Dendritic cell treated with granulocyte-macrophage colony-stimulating factor and Interleukin-4, amounts not matched to agents 40 ng/mL and 50 ng/mL, for 4 days (primary cell): Measurements from ENCODE around the gene CCNT2.
A peak's percentile ranks its signal among the peaks of the same experiment; 100 is the strongest.
"Not testable (repeated sequence)": the region's sequence is repeated elsewhere in the genome, so short reads cannot be mapped to it uniquely, and the experiment has no call there.

ENCODE experiments used
- H3K27ac Mint-ChIP-seq: one replicate; pipeline ENCODE4 v1.8.0; 2022; ENCODE audit warnings: mild to moderate bottlenecking, mixed read lengths
- H3K27me3 Mint-ChIP-seq: one replicate; pipeline ENCODE4 v1.8.0; 2022; ENCODE audit warnings: mild to moderate bottlenecking, mixed read lengths
- H3K36me3 Mint-ChIP-seq: one replicate; pipeline ENCODE4 v1.8.0; 2022; ENCODE audit warnings: low read depth, mixed read lengths
- H3K4me1 Mint-ChIP-seq: one replicate; pipeline ENCODE4 v1.8.0; 2022; ENCODE audit warnings: low read depth, mixed read lengths
- H3K4me3 Mint-ChIP-seq: one replicate; pipeline ENCODE4 v1.8.0; 2022; ENCODE audit warnings: mild to moderate bottlenecking, moderate library complexity, mixed read lengths
- H3K9me3 Mint-ChIP-seq: one replicate; pipeline ENCODE4 v1.8.0; 2022; ENCODE audit warnings: mixed read lengths
- intact Hi-C: fragments of 100-400 bp; cut with micrococcal nuclease; formaldehyde crosslinking; loops from one replicate; pipeline ENCODE4 v1.15.0; 2022

Gene CCNT2

DNA sequence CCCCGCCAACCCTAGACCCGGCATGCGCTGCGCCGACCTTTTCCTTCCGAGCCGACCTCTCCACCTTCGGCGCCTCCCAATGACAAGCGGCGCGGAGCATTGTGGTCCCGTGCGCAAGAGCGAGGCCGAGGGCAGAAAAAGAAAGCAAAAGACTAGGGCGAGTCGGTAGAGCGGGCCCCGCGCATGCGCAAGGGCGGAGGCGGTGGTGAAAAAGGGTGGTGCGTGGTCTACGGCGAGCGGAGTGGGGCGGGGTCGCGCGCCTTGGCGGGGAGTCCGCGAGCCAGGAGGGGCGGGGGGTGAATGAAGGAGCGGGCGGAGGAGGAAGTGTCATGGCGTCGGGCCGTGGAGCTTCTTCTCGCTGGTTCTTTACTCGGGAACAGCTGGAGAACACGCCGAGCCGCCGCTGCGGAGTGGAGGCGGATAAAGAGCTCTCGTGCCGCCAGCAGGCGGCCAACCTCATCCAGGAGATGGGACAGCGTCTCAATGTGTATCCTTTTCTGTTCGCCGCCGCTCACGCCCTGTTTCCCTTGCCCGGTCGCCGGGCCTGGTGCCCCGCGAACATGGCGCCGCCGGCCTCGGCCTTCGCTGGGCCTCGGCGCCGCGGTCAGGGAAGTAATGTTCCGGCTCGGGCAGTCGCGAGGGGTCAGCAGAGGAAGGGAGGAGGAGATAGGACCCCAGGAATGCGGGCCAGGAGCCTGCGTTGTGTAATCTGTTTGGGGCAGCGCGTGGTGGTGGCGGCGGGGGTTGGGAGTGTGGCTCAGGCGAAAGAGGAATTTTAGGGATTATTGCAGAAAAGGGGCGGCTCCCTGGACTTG is at the start of gene CCNT2:
Gene CCNT2 (plus strand): TSS at position 297 of the 815 bp plus-strand sequence. CDS start 33 bp downstream, at position 330.
- intact Hi-C loops = loop anchor here (1.0 to 10.0 kb wide), 6 partner anchors 24 to 824 kb away; partner anchors contain the start of genes RAB3GAP1 and UBXN4
- H3K27me3 Mint-ChIP-seq = no peaks in the 10 kb centered on the region
- H3K4me3 Mint-ChIP-seq = peak within 1 kb of the TSS; percentile 98
- peak within 1 kb of the TSS; percentile 99 for H3K27ac Mint-ChIP-seq
- H3K36me3 Mint-ChIP-seq = peaks cover 23% of the 10 kb centered on the region
- no peaks in the 10 kb centered on the region for H3K9me3 Mint-ChIP-seq
- peaks cover 18% of the 10 kb centered on the region for H3K4me1 Mint-ChIP-seq

DNA sequence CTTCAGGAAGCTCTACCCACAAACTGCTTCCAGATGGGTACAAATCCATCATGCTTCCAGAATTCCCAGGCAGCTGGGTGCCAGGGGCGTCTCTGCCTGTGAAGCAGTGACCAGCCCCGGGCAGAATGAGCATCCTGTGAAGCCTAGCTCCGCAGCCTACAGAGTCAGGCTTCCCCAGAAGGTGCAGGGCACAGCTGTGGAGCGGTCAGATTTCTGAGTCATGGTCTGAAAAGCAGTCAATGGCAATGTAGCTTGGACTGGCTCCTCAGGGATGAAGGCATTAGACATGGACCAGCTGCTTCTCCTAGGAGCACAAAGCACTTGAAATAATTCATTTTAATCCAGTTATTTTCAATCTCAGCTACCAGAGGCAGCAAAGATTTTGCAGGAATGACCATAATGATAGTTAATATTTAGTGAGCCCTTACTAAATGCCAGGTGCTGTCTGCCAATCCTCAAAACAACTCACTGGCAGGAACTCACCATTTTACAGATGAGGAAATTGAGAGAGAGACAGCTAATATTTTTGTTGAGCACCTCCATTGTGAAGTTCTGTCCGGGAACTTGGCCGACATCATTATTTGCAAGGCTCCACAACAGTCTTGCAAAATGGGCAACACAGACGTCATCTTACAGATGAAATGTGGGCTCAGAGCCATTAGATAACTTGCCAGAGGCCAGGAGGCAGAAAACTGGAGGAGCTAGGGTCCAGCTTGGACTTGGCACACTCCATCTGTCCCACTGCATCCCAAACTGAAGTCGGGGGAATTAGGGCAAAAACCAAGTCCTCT is 48.5 kb upstream of the CCNT2 start:
- Mint-ChIP-seq H3K4me3 (no peak overlapping the region), H3K27ac (no peak overlapping the region), H3K27me3 (no peaks in the 10 kb centered on the region), H3K9me3 (no peaks in the 10 kb centered on the region), H3K36me3 (no peaks in the 10 kb centered on the region), H3K4me1 (peaks cover 5% of the 10 kb centered on the region)
- intact Hi-C loops = no loop called here

GRCh38 chr2:134873152-134873551 is 45.5 kb upstream of the CCNT2 start:
- H3K27ac Mint-ChIP-seq = no peak overlapping the region
- H3K9me3 Mint-ChIP-seq = peaks cover 8% of the 10 kb centered on the region
- H3K4me3 Mint-ChIP-seq = no peak overlapping the region
- peaks cover 5% of the 10 kb centered on the region for H3K4me1 Mint-ChIP-seq
- intact Hi-C loops = no loop called here
- no peaks in the 10 kb centered on the region for H3K27me3 Mint-ChIP-seq
- H3K36me3 Mint-ChIP-seq = no peaks in the 10 kb centered on the region

DNA sequence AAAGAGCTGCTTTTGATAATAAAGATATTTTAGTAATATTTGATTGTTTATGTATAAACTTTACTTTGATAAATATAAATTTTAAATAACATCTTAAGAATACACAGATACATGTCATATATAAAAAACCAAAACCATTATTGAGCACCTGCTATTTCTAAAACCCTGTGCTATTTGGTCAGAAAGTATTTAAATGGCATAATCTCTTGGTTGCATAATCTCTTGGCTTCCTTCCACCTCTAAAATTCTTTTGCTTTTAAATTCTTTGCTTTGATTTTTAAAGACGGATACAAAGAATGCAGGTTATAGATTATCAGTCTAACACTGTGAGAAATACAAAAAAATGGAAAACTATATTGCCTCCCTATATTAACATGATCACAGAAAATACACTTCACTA is 43.3 kb upstream of the CCNT2 start:
- Mint-ChIP-seq H3K27me3 (peaks cover 1% of the 10 kb centered on the region), H3K9me3 (peaks cover 24% of the 10 kb centered on the region), H3K4me1 (peaks cover 5% of the 10 kb centered on the region), H3K36me3 (no peaks in the 10 kb centered on the region), H3K27ac (no peak overlapping the region), H3K4me3 (no peak overlapping the region)
- intact Hi-C loops = no loop called here

GRCh38 chr2:134882773-134883172 is 35.8 kb upstream of the CCNT2 start:
- no peaks in the 10 kb centered on the region for H3K4me1 Mint-ChIP-seq
- peaks cover 1% of the 10 kb centered on the region for H3K27me3 Mint-ChIP-seq
- intact Hi-C loops = no loop called here
- H3K4me3 Mint-ChIP-seq = no peak overlapping the region
- H3K9me3 Mint-ChIP-seq = peaks cover 20% of the 10 kb centered on the region
- H3K36me3 Mint-ChIP-seq = no peaks in the 10 kb centered on the region
- H3K27ac Mint-ChIP-seq = no peak overlapping the region

- Mint-ChIP-seq H3K4me3 (no peak overlapping the region), H3K4me1 (no peaks in the 10 kb centered on the region), H3K36me3 (no peaks in the 10 kb centered on the region), H3K9me3 (peaks cover 15% of the 10 kb centered on the region), H3K27ac (no peak overlapping the region), H3K27me3 (peaks cover 1% of the 10 kb centered on the region)
- intact Hi-C loops = no loop called here
Measured at GRCh38 chr2:134883552-134884293, 34.9 kb upstream of the CCNT2 start.

- peaks cover 8% of the 10 kb centered on the region for H3K9me3 Mint-ChIP-seq
- H3K36me3 Mint-ChIP-seq = no peaks in the 10 kb centered on the region
- H3K27ac Mint-ChIP-seq = no peak overlapping the region
- no peaks in the 10 kb centered on the region for H3K4me1 Mint-ChIP-seq
- H3K4me3 Mint-ChIP-seq = no peak overlapping the region
- intact Hi-C loops = no loop called here
- peaks cover 1% of the 10 kb centered on the region for H3K27me3 Mint-ChIP-seq
Measured at GRCh38 chr2:134884435-134884834, 34.2 kb upstream of the CCNT2 start.

DNA sequence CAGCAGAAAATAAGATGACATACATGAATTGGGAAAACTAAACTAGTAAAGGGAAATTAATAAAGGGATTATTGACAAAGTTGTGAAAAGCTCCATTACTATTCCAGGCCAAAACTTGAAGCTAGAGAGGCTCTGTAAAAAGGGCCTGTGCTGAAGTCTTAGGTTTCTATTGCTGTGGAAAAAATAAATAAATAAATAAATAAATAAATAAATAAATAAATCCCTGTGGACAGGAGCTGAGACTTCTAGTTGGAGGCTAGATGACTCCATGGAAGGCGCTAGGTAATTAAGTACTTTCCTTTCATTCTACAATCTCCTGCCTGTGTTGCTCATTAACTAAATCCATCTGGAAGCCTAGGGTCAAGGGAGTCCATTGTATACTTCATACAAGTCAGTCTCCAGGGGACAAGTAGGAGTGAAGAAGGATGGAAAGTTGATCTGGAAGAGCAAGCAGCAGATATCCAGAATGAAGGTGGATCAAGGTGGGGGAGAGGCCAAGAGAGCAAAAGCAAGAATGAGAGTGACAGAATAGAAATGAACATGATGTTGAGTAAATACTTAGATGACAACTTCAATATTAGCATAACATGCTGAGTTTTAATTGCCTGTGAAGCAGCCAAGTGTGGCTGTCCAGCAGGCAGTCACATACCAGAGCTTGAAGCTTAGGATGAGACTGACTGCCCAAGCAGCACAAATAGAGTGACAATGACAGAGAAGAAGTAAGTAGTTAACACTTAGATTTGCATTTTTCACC is 26.2 kb upstream of the CCNT2 start:
- Mint-ChIP-seq H3K36me3 (no peaks in the 10 kb centered on the region), H3K27ac (no peak overlapping the region), H3K27me3 (no peaks in the 10 kb centered on the region), H3K4me1 (no peaks in the 10 kb centered on the region), H3K9me3 (no peaks in the 10 kb centered on the region), H3K4me3 (no peak overlapping the region)
- intact Hi-C loops = no loop called here

GRCh38 chr2:134897932-134898331 is 20.7 kb upstream of the CCNT2 start:
- H3K4me1 Mint-ChIP-seq = peaks cover under 1% of the 10 kb centered on the region
- no peak overlapping the region for H3K27ac Mint-ChIP-seq
- intact Hi-C loops = loop anchor here (1.0 to 5.0 kb wide), 4 partner anchors 237 to 1011 kb away; no protein-coding TSS in a partner anchor
- H3K36me3 Mint-ChIP-seq = no peaks in the 10 kb centered on the region
- H3K4me3 Mint-ChIP-seq = no peak overlapping the region
- no peaks in the 10 kb centered on the region for H3K27me3 Mint-ChIP-seq
- H3K9me3 Mint-ChIP-seq = no peaks in the 10 kb centered on the region

- Mint-ChIP-seq H3K9me3 (no peaks in the 10 kb centered on the region), H3K36me3 (no peaks in the 10 kb centered on the region), H3K27me3 (no peaks in the 10 kb centered on the region), H3K4me3 (no peak overlapping the region), H3K27ac (no peak overlapping the region), H3K4me1 (peaks cover 8% of the 10 kb centered on the region)
- intact Hi-C loops = loop anchor here (5.0 kb wide), 2 partner anchors 782 to 1012 kb away; no protein-coding TSS in a partner anchor
Measured at GRCh38 chr2:134899204-134899603, 19.4 kb upstream of the CCNT2 start.

GRCh38 chr2:134900151-134900550 is 18.5 kb upstream of the CCNT2 start:
- Mint-ChIP-seq H3K4me1 (peaks cover 13% of the 10 kb centered on the region), H3K27ac (no peak overlapping the region), H3K36me3 (no peaks in the 10 kb centered on the region), H3K27me3 (no peaks in the 10 kb centered on the region), H3K9me3 (no peaks in the 10 kb centered on the region), H3K4me3 (no peak overlapping the region)
- intact Hi-C loops = no loop called here

GRCh38 chr2:134903701-134904100 is 14.9 kb upstream of the CCNT2 start:
- H3K36me3 Mint-ChIP-seq, H3K4me3 Mint-ChIP-seq, intact Hi-C loops, H3K9me3 Mint-ChIP-seq, H3K27ac Mint-ChIP-seq, H3K27me3 Mint-ChIP-seq: not testable (repeated sequence)
- peaks cover 13% of the 10 kb centered on the region for H3K4me1 Mint-ChIP-seq

GRCh38 chr2:134905168-134905567 is 13.5 kb upstream of the CCNT2 start:
- intact Hi-C loops = no loop called here
- Mint-ChIP-seq H3K9me3 (peaks cover 6% of the 10 kb centered on the region), H3K4me3 (no peak overlapping the region), H3K4me1 (peaks cover 13% of the 10 kb centered on the region), H3K27ac (no peak overlapping the region), H3K36me3 (no peaks in the 10 kb centered on the region), H3K27me3 (no peaks in the 10 kb centered on the region)
